NCI-H748 (cell line): Measurements from ENCODE around the gene TUBD1.

Source experiments
- DNase-seq: peaks from one replicate; lab custom pipeline; 2025; ENCODE audit not compliant: unreplicated experiment; lab: John Stamatoyannopoulos, UW

The TUBD1 gene

DNA sequence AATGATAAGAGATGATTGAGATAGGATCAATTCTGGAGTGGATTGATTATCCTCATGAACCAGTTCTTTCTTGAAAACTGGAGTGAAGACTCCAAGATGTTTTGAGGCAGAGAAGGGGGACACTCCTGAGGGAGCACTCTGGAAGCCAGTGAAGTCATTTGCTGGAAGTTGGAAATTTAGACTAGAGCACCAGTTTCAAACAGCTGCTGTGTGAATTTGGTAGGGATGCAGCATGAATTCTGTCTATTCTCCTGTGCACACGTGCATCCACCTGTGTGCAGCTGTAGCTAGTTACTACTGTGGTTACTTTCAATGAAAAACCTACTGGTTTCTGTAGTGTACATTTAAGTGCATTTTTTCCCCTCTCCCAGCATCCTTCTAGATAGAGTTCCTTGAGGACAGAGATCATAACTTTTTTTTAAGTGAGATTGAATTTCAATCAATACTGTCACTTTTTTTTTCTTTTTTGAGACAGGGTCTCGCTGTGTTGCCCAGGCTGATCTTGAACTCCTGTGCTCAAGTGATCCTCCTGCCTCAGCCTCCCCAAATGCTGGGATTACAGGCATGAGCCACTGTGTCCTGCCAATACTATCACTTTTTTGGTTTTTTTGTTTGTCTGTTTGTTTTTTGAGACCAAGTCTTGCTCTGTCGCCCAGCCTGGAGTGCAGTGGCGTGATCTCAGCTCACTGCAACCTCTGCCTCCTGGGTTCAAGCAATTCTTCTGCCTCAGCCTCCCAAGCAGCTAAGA lies 65.9 kb downstream of the TUBD1 start:
- no peak for DNase-seq

DNA sequence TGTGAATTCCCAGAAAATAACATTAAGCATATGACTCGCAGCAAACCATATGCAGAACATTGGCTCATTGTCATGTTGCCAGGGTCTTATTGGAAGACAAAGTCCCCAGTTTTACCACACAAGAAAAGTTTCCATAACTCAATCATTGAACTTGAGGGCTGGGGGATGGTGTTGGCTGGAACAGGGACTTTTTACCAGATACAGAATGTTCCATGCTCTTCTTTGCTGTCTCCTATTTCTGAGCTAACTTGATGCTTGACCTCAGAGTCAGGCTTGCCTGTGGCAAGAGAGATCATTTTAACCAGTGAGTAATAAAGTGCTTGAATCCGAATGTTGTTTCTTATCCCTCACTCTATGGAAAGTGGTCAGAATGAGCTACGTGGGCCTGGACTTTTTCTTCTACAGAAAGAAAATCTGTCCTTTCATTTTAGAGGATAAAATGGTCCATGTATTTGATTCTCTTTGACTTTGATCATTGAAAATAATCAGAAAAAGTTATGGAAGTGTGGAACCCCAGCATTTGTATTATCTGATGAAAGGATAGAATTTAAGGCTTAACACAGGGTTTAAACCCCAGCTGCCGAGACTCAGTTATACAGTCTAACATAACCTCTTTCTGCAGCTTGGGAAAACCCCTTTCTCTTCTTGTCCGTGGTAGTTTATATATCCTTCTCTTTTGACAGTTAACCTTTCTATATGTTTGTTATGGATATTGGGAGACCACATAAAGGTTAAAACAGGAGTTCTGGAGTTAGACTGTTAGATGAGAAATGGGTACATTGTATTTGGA lies 67.0 kb downstream of the TUBD1 start:
- DNase-seq = no peak

DNA sequence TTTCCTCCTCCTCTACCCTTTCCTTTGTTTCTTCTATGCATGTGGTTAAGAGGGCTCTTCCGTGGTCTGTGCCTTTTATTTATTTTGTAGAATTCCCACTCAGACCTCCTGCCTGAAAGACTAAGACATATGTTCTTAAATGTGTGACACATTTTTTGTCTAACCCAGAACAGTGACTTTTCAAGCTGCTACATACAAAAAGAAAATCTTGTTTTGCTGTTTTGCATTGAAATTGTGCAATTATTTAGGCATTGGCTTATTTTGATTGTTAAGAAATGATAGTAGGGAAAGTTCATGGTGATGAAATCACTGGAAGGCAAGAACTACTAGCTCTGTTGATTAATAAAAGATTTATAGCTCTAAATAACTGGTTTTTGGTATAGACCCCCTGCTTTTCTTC lies 76.8 kb downstream of the TUBD1 start:
- DNase-seq = no peak

DNA sequence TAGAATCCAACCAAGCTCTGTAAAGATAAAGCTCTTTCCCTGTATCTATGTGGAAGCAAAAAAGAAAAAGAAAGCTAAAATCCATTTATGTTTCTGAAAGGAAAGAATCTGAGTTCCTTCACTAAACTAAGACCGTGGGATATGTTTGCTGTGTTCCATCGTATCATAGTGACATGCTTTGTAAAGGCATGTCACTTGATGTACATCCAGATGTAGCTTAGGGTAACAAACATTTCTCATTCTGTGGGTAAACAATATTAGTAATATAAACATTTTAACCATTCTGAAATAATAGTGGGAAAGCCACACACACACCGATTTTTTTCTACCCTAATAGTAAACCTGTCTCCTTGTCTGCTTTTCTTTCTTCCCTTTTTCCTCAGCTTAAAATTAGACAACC lies 78.1 kb downstream of the TUBD1 start:
- DNase-seq = no peak

DNA sequence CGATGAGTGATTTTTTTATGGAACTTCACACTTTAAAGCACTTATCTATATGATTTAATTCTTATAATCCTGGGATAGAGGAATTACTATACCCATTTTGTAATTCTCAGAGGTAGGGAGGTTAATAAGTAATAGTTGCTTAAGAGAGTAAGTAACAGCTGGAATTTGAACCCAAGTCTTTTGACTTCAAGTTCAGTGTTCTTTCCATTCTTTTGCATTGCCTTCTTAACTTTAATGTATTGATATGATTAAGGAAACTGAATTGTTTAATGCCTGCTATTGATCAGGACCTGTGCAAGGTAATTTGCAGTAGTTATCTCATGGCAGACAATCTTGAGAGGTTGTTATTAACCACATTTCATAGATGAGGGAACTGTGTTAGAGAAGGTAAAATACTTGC lies 78.5 kb downstream of the TUBD1 start:
- no peak for DNase-seq

DNA sequence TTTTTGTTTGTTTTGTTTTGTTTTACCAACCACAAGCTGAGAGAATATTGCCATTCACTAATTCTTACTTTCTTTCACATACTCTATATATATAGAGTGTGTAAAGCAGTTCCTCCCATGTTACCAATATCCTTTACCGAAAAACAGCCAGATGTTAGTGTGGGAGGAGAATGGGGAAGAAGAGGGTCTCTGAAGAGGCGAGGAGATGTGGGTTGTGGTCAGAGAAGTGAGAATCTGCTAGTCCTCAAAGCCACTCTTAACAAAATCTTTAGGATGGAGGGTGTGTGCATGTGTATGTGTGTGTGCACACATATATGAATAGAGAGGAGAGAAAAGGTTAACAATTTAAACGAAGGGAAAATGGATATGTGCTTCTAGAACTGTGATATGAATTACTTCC lies 80.6 kb downstream of the TUBD1 start:
- DNase-seq = no peak

DNA sequence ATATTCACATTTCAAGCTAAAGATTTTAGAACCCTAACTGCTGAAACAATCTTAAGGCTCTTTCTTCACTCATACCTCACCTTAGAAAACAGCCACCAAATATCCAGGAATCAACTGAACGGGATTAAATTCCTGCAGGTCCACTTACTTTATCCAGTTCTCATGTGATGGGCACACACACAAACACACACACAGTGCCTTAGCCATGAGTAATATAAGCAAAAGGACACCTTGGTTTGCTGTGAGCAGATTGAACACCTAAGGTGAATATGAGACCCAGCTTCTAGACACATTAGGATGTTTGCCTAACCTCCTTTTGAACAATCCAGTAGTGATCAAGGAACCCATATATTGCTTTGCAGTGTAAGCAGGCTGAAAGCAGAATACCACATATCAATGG lies 81.5 kb downstream of the TUBD1 start:
- no peak for DNase-seq

DNA sequence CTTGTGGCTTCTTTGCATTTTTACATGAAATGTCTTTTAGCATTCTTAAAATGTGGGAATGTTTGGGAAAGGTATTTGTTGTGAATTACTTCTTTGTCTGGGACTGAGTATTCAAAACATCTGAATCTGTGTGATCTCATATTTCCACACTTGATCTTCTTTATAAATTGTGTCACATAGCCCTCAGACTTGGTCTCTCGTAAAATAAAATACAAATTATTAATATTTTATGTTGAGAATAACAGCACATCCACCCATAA lies 81.9 kb downstream of the TUBD1 start:
- DNase-seq = no peak
